Activated CD8-positive, alpha-beta T cell treated with anti-CD3 and anti-CD28 coated beads for 36 hours (primary cell): ENCODE results near the gene SPATA25. TPM values are rescaled to one million over a fixed set of nuclear protein-coding genes. Genes with fewer than 3 reads are reported as not detected.

Source experiments
- ATAC-seq: fragments of 200-7000 bp; cut with Tn5 transposase; one replicate; pipeline ENCODE4 v1.10.0; 2021; ENCODE audit warnings: mild to moderate bottlenecking, moderate library complexity
- CTCF ChIA-PET: fragments of 350-600 bp; sonication (Branson Sonifier 250); formaldehyde crosslinking; loops from one replicate; lab custom pipeline; 2021; ENCODE audit warnings: antibody characterized with exemption; lab: Charles Lee
- POLR2A ChIA-PET: fragments of 350-600 bp; sonication (Branson Sonifier 250); formaldehyde crosslinking; loops from one replicate; lab custom pipeline; 2021; ENCODE audit warnings: antibody characterized with exemption; lab: Charles Lee
- DNase-seq: peaks from one replicate; pipeline ENCODE4 v3.0.0-alpha.2; 2020
- H3K27ac Mint-ChIP-seq: one replicate; pipeline ENCODE4 v1.8.0; 2021; ENCODE audit warnings: mild to moderate bottlenecking, mixed read lengths
- H3K27me3 Mint-ChIP-seq: one replicate; pipeline ENCODE4 v1.8.0; 2021; ENCODE audit warnings: mixed read lengths
- H3K36me3 Mint-ChIP-seq: one replicate; pipeline ENCODE4 v1.8.0; 2021; ENCODE audit warnings: low read depth, mixed read lengths
- H3K4me1 Mint-ChIP-seq: one replicate; pipeline ENCODE4 v1.8.0; 2021; ENCODE audit warnings: low read depth, mixed read lengths
- H3K4me3 Mint-ChIP-seq: one replicate; pipeline ENCODE4 v1.8.0; 2021; ENCODE audit warnings: mild to moderate bottlenecking, moderate library complexity, mixed read lengths
- H3K9me3 Mint-ChIP-seq: one replicate; pipeline ENCODE4 v1.8.0; 2021; ENCODE audit warnings: mixed read lengths
- CTCF ChIP-seq: fragments of 200-600 bp; IDR thresholded peaks from one replicate; pipeline ENCODE4 v1.8.0; 2022; ENCODE audit warnings: antibody characterized with exemption, mild to moderate bottlenecking
- intact Hi-C: fragments of 100-400 bp; cut with micrococcal nuclease; formaldehyde crosslinking; loops from one replicate; pipeline ENCODE4 v1.10.0; 2022
- total RNA-seq, 2 experiments: library from RNA; stranded (reverse); gene quantifications; one replicate each; pipeline ENCODE4 v1.2.3, GENCODE V29; 2021

The SPATA25 gene
- total RNA-seq, 2 experiments from 2014 or later = 0.58 to 0.74 TPM

DNA sequence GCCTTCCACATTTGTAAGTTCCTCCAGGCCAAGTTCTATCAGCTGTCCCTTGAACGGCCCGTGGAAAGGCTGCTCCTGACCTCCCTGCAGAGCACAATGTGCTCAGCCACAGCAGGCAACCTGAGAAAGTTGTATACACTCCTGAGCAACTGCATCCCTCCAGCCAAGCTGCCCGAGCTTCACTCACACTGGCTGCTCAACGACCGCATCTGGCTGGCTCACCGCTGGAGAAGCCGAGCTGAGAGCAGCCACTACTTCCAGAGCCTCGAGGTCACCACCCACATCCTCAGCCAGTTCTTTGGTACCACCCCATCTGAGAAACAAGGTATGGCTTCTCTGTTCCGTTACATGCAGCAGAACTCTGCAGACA, 4.3 kb downstream of the SPATA25 start:
- TF ChIP-seq CTCF = no peak
- ChIA-PET CTCF (interaction anchor here (1.0 to 3.4 kb wide), 3 partner anchors 83 to 87 kb away, joined by 4 to 11 read pairs (median 5); no protein-coding TSS in a partner anchor), POLR2A (interaction anchor here (0.6 to 3.3 kb wide), 5 partner anchors 28 to 87 kb away, joined by 3 to 14 read pairs (median 3); partner anchors contain the start of gene PCIF1)
- Mint-ChIP-seq H3K27me3 (no peaks in the 10 kb centered on the region), H3K36me3 (peaks cover 19% of the 10 kb centered on the region), H3K4me3 (no peak overlapping the region), H3K4me1 (peaks cover 47% of the 10 kb centered on the region), H3K27ac (no peak overlapping the region), H3K9me3 (no peaks in the 10 kb centered on the region)
- DNase-seq (no peak), ATAC-seq (no peak)
- intact Hi-C loops = no loop called here

DNA sequence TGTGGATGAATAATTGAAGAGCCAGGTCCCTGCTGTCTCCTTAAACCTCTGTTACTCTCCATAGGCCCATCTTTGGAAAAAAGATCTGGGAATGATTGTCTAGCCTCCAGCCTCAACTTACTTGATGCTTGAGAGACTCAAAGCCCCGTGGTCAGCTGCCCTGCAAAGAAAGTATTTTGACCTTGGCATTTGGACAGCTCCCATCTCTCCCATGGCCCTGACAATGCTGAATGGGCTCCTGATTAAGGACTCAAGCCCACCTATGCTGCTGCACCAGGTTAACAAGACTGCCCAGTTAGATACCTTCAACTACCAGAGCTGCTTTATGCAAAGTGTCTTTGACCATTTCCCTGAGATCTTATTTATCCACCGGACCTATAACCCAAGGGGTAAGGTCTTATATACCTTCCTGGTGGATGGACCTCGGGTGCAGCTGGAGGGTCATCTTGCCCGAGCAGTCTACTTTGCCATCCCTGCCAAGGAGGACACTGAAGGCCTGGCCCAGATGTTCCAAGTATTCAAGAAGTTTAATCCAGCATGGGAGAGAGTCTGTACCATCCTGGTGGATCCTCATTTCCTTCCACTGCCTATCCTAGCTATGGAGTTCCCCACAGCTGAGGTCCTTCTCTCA, 4.8 kb downstream of the SPATA25 start:
- DNase-seq (no peak), ATAC-seq (no peak)
- Mint-ChIP-seq H3K27me3 (no peaks in the 10 kb centered on the region), H3K9me3 (no peaks in the 10 kb centered on the region), H3K27ac (peak overlapping the region; percentile 44), H3K4me1 (peaks cover 47% of the 10 kb centered on the region), H3K36me3 (peaks cover 19% of the 10 kb centered on the region), H3K4me3 (peak overlapping the region; percentile 63)
- TF ChIP-seq CTCF = no peak
- CTCF ChIA-PET = interaction anchor here (0.9 to 1.3 kb wide), 5 partner anchors 11 to 87 kb away, joined by 3 to 5 read pairs (median 4); no protein-coding TSS in a partner anchor
- POLR2A ChIA-PET = interaction anchor here (0.6 to 3.3 kb wide), 12 partner anchors 8 to 481 kb away, joined by 3 to 23 read pairs (median 4); partner anchors contain the start of genes ACOT8, CTSA, NEURL2 and PCIF1
- intact Hi-C loops = no loop called here

DNA sequence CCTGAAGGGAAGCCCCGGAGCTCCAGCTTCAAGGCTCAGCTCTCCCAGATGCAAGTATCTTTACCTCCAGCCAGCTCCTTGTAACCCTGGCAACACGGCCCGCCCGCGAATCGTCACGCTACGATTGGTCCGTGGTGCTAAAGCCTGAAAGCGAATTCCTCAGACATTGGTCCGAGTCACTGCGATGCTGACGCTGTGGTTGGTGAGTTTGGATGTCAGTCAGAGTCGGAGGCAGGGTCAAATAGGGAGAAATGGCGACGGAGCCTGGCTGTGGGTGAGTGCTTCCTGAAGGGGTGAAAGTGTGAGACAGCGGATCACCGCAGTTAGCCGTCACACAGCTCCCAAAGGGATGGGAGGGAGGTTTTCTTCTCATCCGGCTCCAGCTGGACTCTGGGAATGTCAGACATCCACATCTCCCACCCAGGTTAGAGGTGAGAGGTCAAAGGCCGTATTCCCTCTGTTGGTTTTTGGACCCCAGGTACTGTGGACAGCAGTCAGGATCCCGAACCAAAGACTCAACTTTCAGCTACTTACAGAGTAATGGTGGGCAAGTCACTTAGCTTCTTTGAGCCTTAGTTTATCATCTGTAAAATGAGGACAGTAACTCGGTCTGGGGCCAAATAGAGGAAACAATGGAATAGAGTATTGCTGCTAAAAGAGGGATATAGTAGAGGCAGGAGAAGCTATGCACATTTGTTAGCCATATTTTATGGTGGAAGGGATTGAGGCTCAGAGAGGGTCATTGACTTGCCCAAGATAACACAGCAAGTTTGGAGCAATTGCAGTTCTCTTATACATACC, 6.2 kb downstream of the SPATA25 start, which contains the start of gene ZSWIM1:
Gene ZSWIM1 (plus strand): TSS at position 240 of the 801 bp plus-strand sequence. CDS start 1,366 bp downstream, outside the sequence.
- ATAC-seq (peak; percentile 99), DNase-seq (peak; percentile 100)
- Mint-ChIP-seq H3K9me3 (no peaks in the 10 kb centered on the region), H3K4me1 (peaks cover 43% of the 10 kb centered on the region), H3K4me3 (peak within 1 kb of the TSS; percentile 94), H3K27ac (peak within 1 kb of the TSS; percentile 93), H3K27me3 (no peaks in the 10 kb centered on the region), H3K36me3 (peaks cover 19% of the 10 kb centered on the region)
- no peak for TF ChIP-seq CTCF
- CTCF ChIA-PET = interaction anchor here (1.0 to 1.9 kb wide), 6 partner anchors 9 to 89 kb away, joined by 4 to 11 read pairs (median 5); no protein-coding TSS in a partner anchor
- intact Hi-C loops = no loop called here
- POLR2A ChIA-PET = interaction anchor here (0.8 to 2.5 kb wide), 14 partner anchors 9 to 58 kb away, joined by 3 to 23 read pairs (median 4); partner anchors contain the start of genes ACOT8, CTSA, NEURL2 and PCIF1

- peaks cover 9% of the 10 kb centered on the region for H3K36me3 Mint-ChIP-seq
- TF ChIP-seq CTCF = no peak
- ATAC-seq = no peak
- intact Hi-C loops = no loop called here
- H3K4me1 Mint-ChIP-seq = peaks cover 23% of the 10 kb centered on the region
- H3K27me3 Mint-ChIP-seq = no peaks in the 10 kb centered on the region
- no peak overlapping the region for H3K27ac Mint-ChIP-seq
- POLR2A ChIA-PET = interaction anchor here (0.7 kb wide), 2 partner anchors 51 to 60 kb away, joined by 3 read pairs; no protein-coding TSS in a partner anchor
- CTCF ChIA-PET = no interaction called here
- DNase-seq = no peak
- H3K9me3 Mint-ChIP-seq = no peaks in the 10 kb centered on the region
- no peak overlapping the region for H3K4me3 Mint-ChIP-seq
Observed at GRCh38 chr20:45878076-45878761, 9.2 kb downstream of the SPATA25 start.
